HL-60 (cell line): ENCODE data around the gene PLPP3.

ENCODE experiments used
- DNase-seq, 2 experiments: peaks; one replicate each; pipeline ENCODE4 v3.0.0-alpha.2; 2010 to 2020; ENCODE audit warnings: low read depth in 1 of 2, low spot score in 1 of 2
- H3K27ac ChIP-seq: fragments of 250-450 bp; sonication (Bioruptor Pico); replicated peaks from 2 replicates; pipeline ENCODE4 v1.5.1; 2020; ENCODE audit warnings: mild to moderate bottlenecking, moderate library complexity
- H3K27me3 ChIP-seq: fragments of 250-450 bp; sonication (Bioruptor Pico); 2 replicates; pipeline ENCODE4 v1.5.1; 2021; ENCODE audit warnings: mild to moderate bottlenecking, moderate library complexity; ENCODE audit not compliant: insufficient read depth, poor library complexity, severe bottlenecking
- H3K4me3 ChIP-seq: replicated peaks from 2 replicates; pipeline ENCODE4 v1.5.1; 2011; ENCODE audit warnings: mild to moderate bottlenecking, control low read depth, low read length; ENCODE audit not compliant: insufficient read depth
- CTCF ChIP-seq: IDR thresholded peaks from one replicate; pipeline ENCODE4 v1.5.1; 2011; ENCODE audit warnings: low read length, control low read depth, inconsistent platforms; ENCODE audit not compliant: insufficient read depth
- GABPA ChIP-seq: IDR thresholded peaks from 2 replicates; pipeline ENCODE4 v1.6.1; 2012; ENCODE audit warnings: low read depth
- POLR2AphosphoS5 ChIP-seq: IDR thresholded peaks from 2 replicates; pipeline ENCODE4 v1.6.1; 2012; ENCODE audit warnings: low read depth
- REST ChIP-seq: IDR thresholded peaks from 2 replicates; pipeline ENCODE4 v1.6.1; 2012; ENCODE audit warnings: low read depth; ENCODE audit not compliant: insufficient replicate concordance
- SPI1 ChIP-seq: IDR thresholded peaks from 2 replicates; pipeline ENCODE4 v1.6.1; 2012; ENCODE audit warnings: low read depth, mild to moderate bottlenecking, borderline replicate concordance

The PLPP3 gene

GRCh38 chr1:56495538-56495937 is 83.8 kb downstream of the PLPP3 start:
- TF ChIP-seq CTCF (no peak), SPI1 (no peak), GABPA (no peak), POLR2AphosphoS5 (no peak), REST (no peak)
- H3K27ac ChIP-seq: no peak overlapping the region
- no peaks in the 10 kb centered on the region for H3K27me3 ChIP-seq
- DNase-seq: no peak
- H3K4me3 ChIP-seq: no peak overlapping the region

GRCh38 chr1:56494306-56494705 is 85.1 kb downstream of the PLPP3 start:
- Histone ChIP-seq H3K27ac (no peak overlapping the region), H3K4me3 (no peak overlapping the region), H3K27me3 (no peaks in the 10 kb centered on the region)
- no peak for TF ChIP-seq REST
- TF ChIP-seq POLR2AphosphoS5: no peak
- no peak for TF ChIP-seq CTCF
- TF ChIP-seq SPI1: no peak
- no peak for TF ChIP-seq GABPA
- DNase-seq: no peak

- no peak overlapping the region for H3K4me3 ChIP-seq
- TF ChIP-seq SPI1 (no peak), GABPA (no peak), POLR2AphosphoS5 (no peak), CTCF (no peak)
- H3K27ac ChIP-seq: no peak overlapping the region
- DNase-seq: no peak
- H3K27me3 ChIP-seq: no peaks in the 10 kb centered on the region
These were observed 85.5 kb downstream of the PLPP3 start for GRCh38 chr1:56493826-56494225.

GRCh38 chr1:56491441-56491840 is 87.9 kb downstream of the PLPP3 start:
- no peaks in the 10 kb centered on the region for H3K27me3 ChIP-seq
- no peak overlapping the region for H3K27ac ChIP-seq
- no peak for TF ChIP-seq CTCF
- no peak for TF ChIP-seq REST
- TF ChIP-seq SPI1: no peak
- TF ChIP-seq POLR2AphosphoS5: no peak
- no peak for TF ChIP-seq GABPA
- no peak for DNase-seq
- no peak overlapping the region for H3K4me3 ChIP-seq
